ENCODE data around the gene SRD5A3. TPM values are rescaled to one million over a fixed set of nuclear protein-coding genes. Genes with fewer than 3 reads are reported as not detected.

SRD5A3 gene
- total RNA-seq, 2 experiments from 2014 or later = 19.2 to 19.7 TPM

Other genes starting within 250 kb of the SRD5A3 start
- not detected for gene KDR, start 220.6 kb upstream of the SRD5A3 start, total RNA-seq
- gene TMEM165, start 49.7 kb downstream of the SRD5A3 start, total RNA-seq = 10 to 100 TPM; 50.4 to 56.8 TPM
- gene CLOCK, start 200.7 kb downstream of the SRD5A3 start, total RNA-seq = 10 to 100 TPM; 10.9 to 12.0 TPM
- gene PDCL2, start 246.0 kb downstream of the SRD5A3 start, total RNA-seq = not detected

Data from activated CD4-positive, alpha-beta memory T cell treated with anti-CD3 and anti-CD28 coated beads for 36 hours (primary cell).